Measurements from ENCODE around the gene B4GAT1.

GRCh38 chr11:66335531-66336233 is 11.7 kb downstream of the B4GAT1 start:
- no peak for TF ChIP-seq ZFP37 (CRISPR knock-in tag; IDR thresholded peaks at IDR 0.05; ENCODE audit: borderline replicate concordance)
- no peak for TF ChIP-seq ZNF230 (CRISPR knock-in tag; IDR thresholded peaks at IDR 0.05)
- TF ChIP-seq PHF8 (CRISPR knock-in tag; IDR thresholded peaks at IDR 0.05): no peak
- TF ChIP-seq ZNF776 (CRISPR knock-in tag; IDR thresholded peaks at IDR 0.05): 0 out of 2 replicates have a peak, but pooled peaks have one; percentile 49
- no peak for TF ChIP-seq ZSCAN25 (CRISPR knock-in tag; IDR thresholded peaks at IDR 0.05)
- TF ChIP-seq SRF (IDR thresholded peaks at IDR 0.05; ENCODE audit: low read depth, low read length): no peak
- peak in 1 of 2 experiments; percentile 14; a peak in 1 of 4 replicates for TF ChIP-seq POLR2A (IDR thresholded peaks at IDR 0.05; ENCODE audit: insufficient read depth in 1 of 2, low read depth in 2 of 2, low read length in 2 of 2)
- no peak for TF ChIP-seq ZNF510 (CRISPR knock-in tag; IDR thresholded peaks at IDR 0.05; ENCODE audit: low read depth)
- no peak for TF ChIP-seq CREBL2 (CRISPR knock-in tag; IDR thresholded peaks at IDR 0.05; ENCODE audit: borderline replicate concordance)
- no peak for TF ChIP-seq PRDM15 (CRISPR knock-in tag; IDR thresholded peaks at IDR 0.05)
- TF ChIP-seq ZFX (CRISPR knock-in tag; IDR thresholded peaks at IDR 0.05; ENCODE audit: low read depth): no peak; the same call in 1 of the 2 replicates
- TF ChIP-seq ZFP41 (CRISPR knock-in tag; IDR thresholded peaks at IDR 0.05; ENCODE audit: borderline replicate concordance): no peak
- no peak for TF ChIP-seq TAF1 (CRISPR knock-in tag; IDR thresholded peaks at IDR 0.05)
- no peak for TF ChIP-seq POLR2AphosphoS5 (IDR thresholded peaks at IDR 0.05; ENCODE audit: low read depth, low read length)
